GM21423 (cell line): ENCODE results near the gene CPNE1.
"Not testable (repeated sequence)": the region's sequence is repeated elsewhere in the genome, so short reads cannot be mapped to it uniquely, and the experiment has no call there.

Experiments
- ATAC-seq: cut with Tn5 transposase; IDR thresholded peaks from one replicate; pipeline ENCODE4 v1.9.1; 2021; ENCODE audit warnings: mild to moderate bottlenecking, moderate library complexity; ENCODE audit not compliant: unreplicated experiment

Gene CPNE1

DNA sequence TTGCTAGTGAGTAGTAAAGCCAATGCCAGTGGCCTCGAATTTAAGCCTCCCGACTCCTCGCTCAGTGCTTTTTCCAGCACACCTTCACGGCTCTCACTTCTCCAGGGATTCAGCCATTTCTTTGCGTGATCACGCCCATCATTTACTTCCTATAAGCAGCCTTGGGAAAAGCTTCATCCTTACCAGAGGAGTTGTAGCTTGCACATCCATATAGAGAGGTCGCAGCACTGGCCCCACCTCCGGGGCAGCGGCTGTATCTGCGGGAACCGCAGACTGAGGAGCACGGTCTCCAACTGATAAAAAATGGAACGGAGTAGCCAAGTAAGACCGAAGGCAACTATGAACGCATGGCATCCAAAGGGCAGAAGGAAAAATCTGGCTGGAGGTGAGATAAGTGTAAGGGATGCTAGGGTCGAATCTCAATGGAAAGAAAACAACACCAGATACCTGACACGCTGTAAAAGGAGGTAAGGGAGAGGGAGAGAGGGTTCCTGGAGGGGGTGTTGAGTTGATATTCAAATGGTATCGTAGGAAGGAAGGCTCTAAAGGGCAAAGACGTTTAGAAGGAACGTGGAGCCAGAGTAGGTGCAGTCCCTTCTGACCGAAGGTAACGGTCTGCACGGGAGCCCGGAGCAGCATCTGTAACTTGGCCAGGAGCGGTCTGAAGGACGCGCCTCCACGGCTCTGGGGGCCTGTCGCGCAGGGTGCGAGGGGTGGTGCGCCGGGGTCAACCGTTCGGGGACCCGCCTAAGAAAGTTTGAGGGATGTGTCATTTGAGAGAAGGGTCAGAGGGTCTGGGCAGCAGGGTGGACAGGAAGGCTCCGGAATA is 33.8 kb upstream of the CPNE1 start:
- no peak for ATAC-seq

GRCh38 chr20:35697696-35698297 is 33.1 kb upstream of the CPNE1 start:
- no peak for ATAC-seq

DNA sequence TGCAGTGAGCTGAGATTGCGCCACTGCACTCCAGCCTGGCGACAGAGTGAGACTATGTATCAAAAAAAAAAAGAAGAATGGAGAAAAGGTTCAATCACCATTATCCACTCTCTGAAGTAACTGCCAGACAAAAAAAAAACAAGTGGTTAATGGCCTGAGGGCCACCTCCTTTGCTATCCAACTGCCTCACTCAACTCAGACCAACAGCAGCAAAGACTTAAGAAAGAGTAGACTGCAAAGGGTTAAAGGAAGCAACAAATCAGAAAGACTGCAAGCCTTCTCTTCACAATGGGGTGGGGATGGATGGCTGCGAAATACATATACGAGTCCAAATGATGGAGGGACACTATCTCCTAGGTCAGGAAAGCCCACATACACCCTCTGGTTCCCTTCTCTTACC is 31.3 kb upstream of the CPNE1 start:
- no peak for ATAC-seq

DNA sequence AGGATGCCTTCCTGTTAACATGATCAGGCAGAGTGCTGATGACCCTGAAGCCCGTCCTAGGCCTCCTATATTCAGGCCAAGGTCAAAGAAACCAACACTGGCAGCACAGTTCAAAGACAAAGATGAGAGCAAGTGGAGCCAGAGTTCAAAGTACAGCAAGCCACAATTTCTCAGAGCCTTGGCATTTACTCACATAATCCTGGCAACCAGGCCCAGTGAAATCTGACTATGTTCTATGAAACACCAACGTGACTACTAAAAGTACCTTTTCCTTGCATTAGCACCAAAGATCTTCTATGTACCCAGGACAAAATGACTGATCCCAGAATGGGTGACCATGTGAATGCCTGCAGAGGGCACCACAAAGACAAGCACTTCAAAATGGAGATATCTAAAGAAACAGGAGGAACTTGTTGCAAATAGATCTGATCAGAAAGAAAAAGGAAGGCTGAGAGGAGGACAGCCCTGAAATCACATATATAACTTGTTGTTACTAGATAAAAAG is 30.6 kb upstream of the CPNE1 start:
- no peak for ATAC-seq

- no peak for ATAC-seq
These were observed 25.6 kb upstream of the CPNE1 start for GRCh38 chr20:35690265-35690664.

- ATAC-seq = not testable (repeated sequence)
These were observed 22.2 kb upstream of the CPNE1 start for GRCh38 chr20:35686872-35687271.

- ATAC-seq = not testable (repeated sequence)
These were observed 20.7 kb upstream of the CPNE1 start for GRCh38 chr20:35685368-35685767.

- ATAC-seq = no peak
These were observed 17.3 kb upstream of the CPNE1 start for GRCh38 chr20:35681960-35682359.

DNA sequence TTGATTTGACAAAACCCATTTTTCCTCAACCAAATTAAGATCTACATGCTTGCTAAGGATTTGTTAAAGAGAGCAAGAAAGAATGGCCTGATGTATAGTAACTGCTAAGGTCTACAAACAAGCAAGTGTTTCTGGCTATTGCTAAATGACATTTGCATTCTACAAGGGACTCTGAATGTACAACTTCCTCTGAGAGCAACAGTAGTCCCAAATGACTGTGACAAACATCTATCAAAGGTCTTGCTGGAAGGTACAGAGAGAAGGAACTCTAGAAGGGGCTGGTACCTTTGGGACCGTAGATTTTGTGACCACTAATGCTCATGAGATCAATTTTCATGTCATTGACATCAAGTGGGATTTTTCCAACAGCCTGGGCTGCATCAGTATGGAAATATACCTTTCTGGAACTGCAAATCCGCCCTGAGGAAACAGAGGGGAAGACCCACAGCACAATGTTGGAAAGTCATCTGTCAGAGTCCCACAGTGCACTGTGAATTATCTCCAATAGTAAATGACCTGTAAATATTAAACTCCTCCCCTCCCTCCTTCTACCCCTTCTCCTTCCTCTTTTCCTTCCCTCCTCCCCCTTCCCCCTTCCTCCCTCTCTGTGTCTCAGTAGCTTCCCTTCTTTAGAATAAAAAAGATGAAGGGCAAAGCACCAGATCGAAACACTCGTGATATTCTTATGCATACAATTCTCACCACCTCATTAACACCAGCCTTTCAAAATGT is 15.9 kb upstream of the CPNE1 start:
- ATAC-seq = no peak

DNA sequence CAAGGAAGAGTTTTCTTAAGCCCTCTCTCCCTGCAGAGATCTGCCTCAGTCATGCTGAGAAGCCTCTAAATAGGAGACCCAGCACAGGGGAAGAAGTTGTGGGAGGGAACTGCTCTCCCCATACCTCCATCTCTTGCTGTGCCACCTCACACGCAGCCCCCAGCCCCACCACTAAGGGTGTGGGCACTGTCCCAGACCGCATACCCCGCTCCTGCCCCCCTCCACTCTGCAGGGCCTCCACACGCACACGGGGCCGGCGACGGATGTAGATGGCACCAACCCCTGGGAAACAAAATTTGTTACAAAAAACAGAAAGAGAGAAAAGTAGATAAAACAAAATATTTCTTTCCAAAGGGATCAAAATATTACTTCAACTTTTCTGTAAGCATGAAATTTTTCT is 10.2 kb upstream of the CPNE1 start:
- ATAC-seq = no peak

GRCh38 chr20:35673884-35674283 is 9.2 kb upstream of the CPNE1 start:
- ATAC-seq = no peak

- ATAC-seq = no peak
These were observed 5.0 kb upstream of the CPNE1 start for GRCh38 chr20:35669681-35670080.

GRCh38 chr20:35669221-35669620 is 4.5 kb upstream of the CPNE1 start:
- no peak for ATAC-seq

DNA sequence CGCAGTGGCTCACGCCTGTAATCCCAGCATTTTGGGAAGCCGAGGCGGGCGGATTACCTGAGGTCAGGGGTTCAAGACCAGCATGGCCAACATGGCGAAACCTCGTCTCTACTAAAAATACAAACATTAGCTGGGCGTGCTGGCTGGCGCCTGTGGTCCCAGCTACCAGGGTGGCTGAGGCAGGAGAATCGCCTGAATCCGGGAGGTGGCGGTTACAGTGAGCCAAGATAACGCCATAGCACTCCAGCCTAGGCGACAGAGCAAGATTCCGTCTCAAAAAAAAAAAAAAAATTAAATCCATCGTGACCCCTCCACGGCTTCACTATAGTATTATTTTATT is 1.2 kb upstream of the CPNE1 start:
- no peak for ATAC-seq

GRCh38 chr20:35663516-35664465 is 909 bp downstream of the CPNE1 start:
- ATAC-seq = peak; percentile 40

DNA sequence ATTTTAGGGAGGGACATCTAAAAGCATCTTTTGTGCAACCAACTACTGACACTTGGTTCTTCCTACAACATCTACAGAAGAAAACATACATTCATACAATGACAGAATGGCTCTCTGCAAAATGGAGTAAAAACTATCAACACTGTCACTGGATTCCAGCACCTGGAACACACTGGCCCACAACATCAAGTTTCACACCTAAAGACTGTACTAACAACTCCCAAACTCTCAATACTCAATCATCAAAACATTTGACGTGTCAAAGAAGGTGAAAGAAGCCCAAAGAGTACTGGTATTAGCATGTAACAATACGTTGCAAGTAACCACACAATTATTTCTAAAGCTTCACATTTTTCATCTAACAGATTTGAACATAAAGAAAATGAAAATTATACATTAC is 2.1 kb downstream of the CPNE1 start:
- ATAC-seq = no peak

DNA sequence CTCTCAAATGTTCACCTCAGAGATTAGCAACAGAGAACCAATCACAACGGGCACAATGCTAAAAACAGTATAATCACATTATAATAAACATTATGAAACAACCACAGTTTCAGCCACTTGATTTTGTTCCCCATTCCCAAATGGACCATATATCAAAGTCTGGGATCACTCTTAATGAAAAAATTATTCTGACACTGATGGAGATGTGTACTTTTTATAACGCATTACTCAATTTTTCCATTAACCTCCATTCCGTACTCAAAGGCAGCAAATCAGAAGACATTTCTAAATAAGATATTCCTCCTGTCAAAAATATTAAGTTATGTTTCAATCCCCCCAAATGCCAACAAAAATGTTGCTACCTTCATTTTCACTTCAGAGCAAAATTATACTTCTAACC is 2.8 kb downstream of the CPNE1 start:
- no peak for ATAC-seq

- no peak for ATAC-seq
These were observed 3.6 kb downstream of the CPNE1 start for GRCh38 chr20:35661053-35661452.

DNA sequence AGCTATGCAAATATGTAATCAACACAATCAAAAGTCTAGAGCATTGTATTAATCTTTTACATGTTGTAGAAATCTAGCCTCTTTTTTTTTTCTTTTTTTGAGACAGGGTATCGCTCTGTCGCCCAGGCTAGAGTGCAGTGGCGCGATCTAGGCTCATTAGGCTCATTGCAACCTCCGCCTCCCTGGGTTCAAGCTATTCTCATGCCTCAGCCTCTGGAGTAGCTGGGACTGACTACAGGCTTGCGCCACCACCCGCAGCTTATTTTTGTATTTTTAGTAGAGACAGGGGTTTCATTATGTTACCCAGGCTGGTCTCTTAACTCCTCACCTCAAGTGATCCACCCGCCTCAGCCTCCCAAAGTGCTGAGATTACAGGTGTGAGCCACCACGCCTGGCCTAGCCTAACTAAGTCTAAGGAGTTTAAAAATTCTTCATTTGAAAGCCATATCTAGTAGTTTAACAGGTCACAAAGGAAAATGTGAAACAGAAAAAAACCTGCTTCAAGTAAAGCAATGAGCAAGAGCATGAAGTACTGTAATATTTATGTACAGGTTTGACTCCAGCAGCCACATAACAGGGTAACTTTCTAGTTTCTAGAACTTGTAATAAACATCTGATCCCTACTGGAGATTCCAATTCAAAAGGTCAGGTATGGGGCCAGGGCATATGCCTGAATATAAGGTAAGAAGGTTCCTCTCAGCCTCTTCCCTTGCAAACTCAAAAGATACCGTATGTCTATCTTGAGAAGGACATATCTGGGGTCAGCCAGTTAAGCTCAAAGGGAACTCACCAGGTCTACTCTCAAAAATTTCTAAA is 4.4 kb downstream of the CPNE1 start:
- no peak for ATAC-seq

DNA sequence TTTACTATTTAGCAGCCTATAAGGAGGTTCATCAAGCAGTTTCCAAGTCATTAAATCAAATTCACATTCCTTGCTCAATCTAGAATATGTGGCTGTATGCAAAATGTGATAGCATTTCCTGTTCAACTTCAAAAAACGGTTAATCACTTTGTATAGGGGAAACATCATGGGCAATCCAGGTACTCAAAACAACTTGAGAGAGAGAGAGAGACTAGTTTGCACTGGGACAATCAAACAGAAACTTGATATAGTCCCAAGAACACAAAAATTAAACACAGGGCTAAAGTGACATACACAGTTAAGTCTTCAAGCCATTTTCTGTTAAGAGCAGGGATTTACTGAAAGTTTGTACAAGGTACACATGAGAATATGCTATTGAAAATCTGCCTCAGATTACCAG is 7.4 kb downstream of the CPNE1 start:
- no peak for ATAC-seq
